ENCODE data around the gene NAV2. TPM values are rescaled to one million over a fixed set of nuclear protein-coding genes. Genes with fewer than 3 reads are reported as not detected.
A peak's percentile ranks its signal among the peaks of the same experiment; 100 is the strongest.

NAV2 gene
- total RNA-seq, 1 experiment from 2014 or later: 46.3 TPM

GRCh38 chr11:19779740-19780139 lies 67.1 kb downstream of the NAV2 start:
- Histone ChIP-seq H2BK5ac (ENCODE audit: insufficient read length, low read length) (no peak overlapping the region), H2BK120ac (ENCODE audit: low read depth, low read length, poor library complexity, severe bottlenecking) (no peak overlapping the region), H3K27me3 (ENCODE audit: insufficient read depth, low read length) (no peaks in the 10 kb centered on the region), H2BK15ac (ENCODE audit: low read depth, low read length) (no peak overlapping the region), H4K91ac (ENCODE audit: insufficient read length, low read depth, low read length) (no peak overlapping the region), H3T11ph (ENCODE audit: low read length) (no peak overlapping the region), H3K79me2 (ENCODE audit: insufficient read depth, low read length) (peaks cover 20% of the 10 kb centered on the region; the same call in 1 of the 2 replicates), H3K56ac (ENCODE audit: insufficient read length, low read depth, low read length) (no peak overlapping the region), H2BK12ac (ENCODE audit: insufficient read length, low read depth, low read length) (no peak overlapping the region), H2AFZ (ENCODE audit: low read length) (no peak overlapping the region), H3K79me1 (ENCODE audit: insufficient read depth, low read depth, low read length, poor library complexity, severe bottlenecking) (peaks cover 3% of the 10 kb centered on the region), H3K27ac (ENCODE audit: insufficient read length, low read depth, low read length) (no peak overlapping the region), H3K14ac (ENCODE audit: insufficient read depth, low read length) (no peak overlapping the region), H3K9ac (ENCODE audit: extremely low read depth, insufficient read length, low read length) (no peak overlapping the region), H3K4ac (ENCODE audit: low read depth, low read length) (no peak overlapping the region), H3K4me1 (ENCODE audit: insufficient read depth, low read length) (peaks cover 14% of the 10 kb centered on the region; the same call in 1 of the 2 replicates), H3K18ac (ENCODE audit: insufficient read length, low read depth, low read length) (no peak overlapping the region), H2AK5ac (ENCODE audit: insufficient read length, low read length) (no peak overlapping the region), H4K20me1 (ENCODE audit: control insufficient read depth, insufficient read depth, insufficient read length) (no peaks in the 10 kb centered on the region), H4K8ac (replicated peaks; ENCODE audit: insufficient read length, low read depth, low read length) (no peak overlapping the region), H3K9me3 (ENCODE audit: control insufficient read depth, low read depth, low read length) (no peaks in the 10 kb centered on the region), H2BK20ac (ENCODE audit: low read depth, low read length, poor library complexity, severe bottlenecking) (no peak overlapping the region), H3K23me2 (ENCODE audit: insufficient read length, low read depth, low read length, poor library complexity, severe bottlenecking) (peaks cover 18% of the 10 kb centered on the region), H3K4me2 (ENCODE audit: insufficient read depth, insufficient read length, low read length) (peak overlapping the region; percentile 83), H3K23ac (ENCODE audit: insufficient read length, low read depth, low read length) (no peak overlapping the region), H4K5ac (ENCODE audit: insufficient read length, low read depth, low read length) (no peak overlapping the region)
- H3K36me3 Mint-ChIP-seq (ENCODE audit: insufficient read depth in 1 of 3, low read depth in 3 of 3): peaks cover 10 to 28% (median 14%) of the 10 kb centered on the region in 3 experiments
- peaks cover 0 to 5% of the 10 kb centered on the region in 2 experiments; a peak in 2 of 5 replicates for H3K9me3 Mint-ChIP-seq
- no peak for DNase-seq
- peak overlapping the region; percentile 87 to 90; a peak in 4 of 5 replicates for H3K4me3 Mint-ChIP-seq
- H3K27ac Mint-ChIP-seq: peak overlapping the region; percentile 7 to 58 (median 36); a peak in 2 of 7 replicates
- no CpG with 5 or more reads among the region's 2 CpGs for WGBS (ENCODE audit: extremely low coverage, insufficient read length, low lambda C conversion rate)
- peaks cover 6% of the 10 kb centered on the region for H3K27me3 Mint-ChIP-seq (ENCODE audit: low read depth)
- peaks cover 57 to 60% of the 10 kb centered on the region in 2 experiments for H3K4me1 Mint-ChIP-seq
- TF ChIP-seq CTCF (conservative IDR thresholded peaks at IDR 0.05): no peak
